ENCODE data around the gene BRICD5. TPM values are rescaled to one million over a fixed set of nuclear protein-coding genes. Genes with fewer than 3 reads are reported as not detected.

BRICD5 gene
- total RNA-seq, 8 experiments from 2014 or later = 1.1 to 15.1 (median 8.4) TPM

DNA sequence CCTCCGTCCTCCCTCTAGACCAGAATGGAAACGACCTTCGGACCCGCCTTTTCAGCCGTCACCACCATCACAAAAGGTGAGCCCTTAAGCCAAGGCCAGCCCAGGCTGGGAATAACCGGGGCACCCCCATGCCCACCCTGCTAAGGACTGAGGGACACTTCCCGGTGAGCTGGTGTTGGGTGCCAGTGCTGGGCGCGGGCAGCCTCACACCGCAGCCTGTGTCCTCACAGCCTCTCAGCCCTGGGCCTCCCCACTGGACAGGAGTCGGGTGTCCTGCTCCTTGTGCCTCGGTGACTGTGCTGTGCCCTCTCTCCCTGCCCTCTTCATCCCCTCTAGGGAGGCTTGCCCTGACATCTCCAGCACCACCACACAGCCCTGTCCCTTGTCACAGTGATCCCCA, 44.8 kb downstream of the BRICD5 start:
- H3K4me3 ChIP-seq = no peak overlapping the region
- no peak overlapping the region for H3K27ac ChIP-seq
- WGBS, 10 experiments = 89 to 100% (median 100%) methylated on average over 2 to 6 of the region's 12 CpGs; no CpG with 5 or more reads in 5 of the 10 experiments
- in situ Hi-C loops (cut with MboI; ENCODE audit: low pct_unique_long_range_greater_than_20kb in 2 of 9, low sequenced_read_pairs in 9 of 9, unreplicated experiment in 9 of 9) = no loop called here
- no peak for ATAC-seq (replicated peaks in 6 of 8)
- peaks cover under 1 to 6% of the 10 kb centered on the region in 2 donors for H3K4me1 ChIP-seq (replicated peaks in 1 of 2)

DNA sequence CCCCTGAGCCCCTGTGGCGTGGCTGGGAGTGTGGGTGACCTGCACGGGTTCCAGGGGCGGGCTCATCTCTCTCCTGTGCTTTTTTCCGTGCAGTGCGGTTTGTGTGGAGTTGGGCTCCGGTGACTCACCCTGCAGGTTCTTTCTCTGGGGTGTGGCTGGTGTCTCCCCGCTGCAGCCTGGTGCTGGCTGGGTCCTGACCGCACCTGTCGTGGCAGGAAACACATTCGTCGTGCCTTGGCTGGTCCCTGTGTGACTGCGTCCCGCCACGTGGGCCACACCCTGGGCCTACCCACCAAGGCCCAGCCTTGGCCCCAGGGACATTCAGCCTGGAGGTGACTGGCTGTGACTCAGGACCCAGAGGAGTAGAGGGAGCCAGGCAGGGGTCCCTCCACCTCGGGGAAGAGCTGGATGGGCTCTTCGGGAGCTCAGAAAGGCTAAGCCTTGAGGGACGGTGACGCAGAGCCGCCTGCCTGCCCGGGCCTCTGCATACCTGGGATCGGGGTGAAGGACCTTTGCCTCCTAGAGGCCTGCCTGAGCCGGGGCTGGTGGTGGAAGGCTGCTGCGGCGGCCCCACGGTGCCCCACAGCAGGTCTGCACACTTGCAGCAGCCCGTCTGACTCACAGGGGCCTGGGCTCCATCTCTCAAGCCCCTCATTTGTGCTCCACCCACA, 47.3 kb downstream of the BRICD5 start:
- Histone ChIP-seq H3K4me1 (replicated peaks in 1 of 2) (peaks cover 21 to 28% of the 10 kb centered on the region in 2 donors), H3K27ac (no peak overlapping the region), H3K4me3 (no peak overlapping the region)
- 93 to 95% methylated on average over 4 to 5 of the region's 26 CpGs; no CpG with 5 or more reads in 8 of the 10 experiments for WGBS, 10 experiments
- peak in 1 of 8 experiments; percentile 4 for ATAC-seq (replicated peaks in 6 of 8)
- in situ Hi-C loops (cut with MboI; ENCODE audit: low pct_unique_long_range_greater_than_20kb in 2 of 9, low sequenced_read_pairs in 9 of 9, unreplicated experiment in 9 of 9) = no loop called here

DNA sequence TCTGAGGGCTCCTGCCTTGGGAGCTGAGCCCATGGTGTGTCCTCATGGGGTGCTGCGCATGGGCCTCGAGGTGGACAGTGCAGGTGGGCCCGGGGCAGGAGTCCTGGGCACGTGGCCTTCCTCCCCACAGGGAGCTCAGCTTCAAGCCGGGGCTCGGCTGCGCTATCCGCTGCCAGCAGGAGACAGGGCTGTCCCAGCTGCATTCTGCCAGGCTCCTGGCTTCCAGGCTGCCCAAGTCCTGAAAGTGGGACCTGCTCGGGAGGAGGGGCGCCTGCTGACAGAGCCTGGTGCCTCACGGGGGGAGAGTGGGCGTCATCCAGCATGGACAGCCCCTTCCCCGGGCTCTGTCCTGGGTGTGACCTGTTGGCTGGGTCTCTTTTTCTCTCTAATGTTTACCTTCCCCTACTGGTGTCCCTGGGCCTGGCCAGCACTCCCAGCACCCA, 48.0 kb downstream of the BRICD5 start:
- in situ Hi-C loops (cut with MboI; ENCODE audit: low pct_unique_long_range_greater_than_20kb in 2 of 9, low sequenced_read_pairs in 9 of 9, unreplicated experiment in 9 of 9) = no loop called here
- WGBS, 10 experiments = 40 to 83% (median 80%) methylated on average over 1 to 6 of the region's 13 CpGs; no CpG with 5 or more reads in 7 of the 10 experiments
- Histone ChIP-seq H3K27ac (no peak overlapping the region), H3K4me1 (replicated peaks in 1 of 2) (peaks cover 21 to 28% of the 10 kb centered on the region in 2 donors), H3K4me3 (no peak overlapping the region)
- peak in 4 of 8 experiments; percentile 5 to 34 (median 12) for ATAC-seq (replicated peaks in 6 of 8)

DNA sequence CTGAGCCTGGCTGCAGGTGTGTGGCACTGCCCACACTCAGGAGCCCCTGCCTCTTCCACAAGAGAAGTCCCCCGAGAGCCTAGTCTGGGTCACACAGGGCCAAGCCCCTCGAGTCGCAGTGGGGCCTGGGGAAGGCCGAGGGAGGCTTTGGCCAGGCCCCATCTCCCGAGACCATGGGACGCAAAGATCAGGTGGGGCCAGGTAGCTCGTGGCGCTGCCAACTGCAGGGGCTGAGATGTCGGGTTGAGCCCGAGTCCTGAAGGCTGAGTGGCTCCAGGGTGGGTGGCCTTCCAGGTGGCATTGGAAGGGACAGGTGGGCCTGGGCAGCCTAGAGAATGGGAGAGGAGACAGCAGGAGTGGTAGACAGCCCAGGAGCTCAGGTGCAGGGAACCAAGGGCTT, 48.8 kb downstream of the BRICD5 start:
- H3K4me3 ChIP-seq = no peak overlapping the region
- H3K27ac ChIP-seq = no peak overlapping the region
- 100% methylated on average over 1 of the region's 10 CpGs; no CpG with 5 or more reads in 8 of the 10 experiments for WGBS, 10 experiments
- ATAC-seq (replicated peaks in 6 of 8) = no peak
- in situ Hi-C loops (cut with MboI; ENCODE audit: low pct_unique_long_range_greater_than_20kb in 2 of 9, low sequenced_read_pairs in 9 of 9, unreplicated experiment in 9 of 9) = no loop called here
- H3K4me1 ChIP-seq (replicated peaks in 1 of 2) = peaks cover 21 to 29% of the 10 kb centered on the region in 2 donors

GRCh38 chr16:2160915-2161551, 49.6 kb downstream of the BRICD5 start:
- in situ Hi-C loops (cut with MboI; ENCODE audit: low pct_unique_long_range_greater_than_20kb in 2 of 9, low sequenced_read_pairs in 9 of 9, unreplicated experiment in 9 of 9) = no loop called here
- Histone ChIP-seq H3K4me1 (replicated peaks in 1 of 2) (peaks cover 21 to 32% of the 10 kb centered on the region in 2 donors), H3K27ac (peak overlapping the region in 1 of 2 donors; percentile 35), H3K4me3 (no peak overlapping the region)
- ATAC-seq (replicated peaks in 6 of 8) = peak in 6 of 8 experiments; percentile 8 to 44 (median 22)
- no CpG with 5 or more reads among the region's 20 CpGs for WGBS, 10 experiments

Other genes with a start within 250 kb of the BRICD5 start
- gene RPS2, start 246.0 kb downstream of the BRICD5 start, total RNA-seq = 1,000 to 10,000 TPM; 1,718 to 3,761 (median 2,257) TPM
- gene RNF151, start 244.0 kb downstream of the BRICD5 start, total RNA-seq = under 1 TPM in 1 of 8 experiments, not detected in 7; 0.16 TPM
- 10 to 100 TPM; 18.4 to 55.5 (median 31.7) TPM for gene TBL3, start 238.8 kb downstream of the BRICD5 start, total RNA-seq
- gene NOXO1, start 229.4 kb downstream of the BRICD5 start, total RNA-seq = under 1 TPM in 4 of 8 experiments, not detected in 4; 0.21 to 0.73 (median 0.26) TPM
- 10 to 100 TPM; 14.4 to 37.3 (median 25.2) TPM for gene GFER, start 226.7 kb downstream of the BRICD5 start, total RNA-seq
- 10 to 100 TPM in 5 of 8 experiments, 1 to 10 TPM in 2, under 1 TPM in 1; 0.36 to 54.5 (median 18.2) TPM for gene SYNGR3, start 220.9 kb downstream of the BRICD5 start, total RNA-seq
- 10 to 100 TPM; 17.6 to 49.1 (median 27.6) TPM for gene ZNF598, start 201.0 kb downstream of the BRICD5 start, total RNA-seq
- gene NPW, start 191.1 kb downstream of the BRICD5 start, total RNA-seq = 1 to 10 TPM in 2 of 8 experiments, under 1 TPM in 3, not detected in 3; 0.27 to 1.7 (median 0.92) TPM
- gene NHERF2, start 184.0 kb downstream of the BRICD5 start, total RNA-seq = 10 to 100 TPM in 4 of 8 experiments, 1 to 10 TPM in 4; 1.2 to 27.4 (median 7.8) TPM
- gene NTHL1, start 163.0 kb downstream of the BRICD5 start, total RNA-seq = 10 to 100 TPM; 13.0 to 28.3 (median 18.8) TPM
- 100 to 1,000 TPM in 1 of 8 experiments, 10 to 100 TPM in 7; 28.1 to 102 (median 53.2) TPM for gene TSC2, start 162.9 kb downstream of the BRICD5 start, total RNA-seq
- 100 to 1,000 TPM in 1 of 8 experiments, 10 to 100 TPM in 7; 27.9 to 123 (median 58.3) TPM for gene PKD1, start 75.0 kb downstream of the BRICD5 start, total RNA-seq
- gene RAB26, start 62.2 kb downstream of the BRICD5 start, total RNA-seq = 10 to 100 TPM in 2 of 8 experiments, 1 to 10 TPM in 6; 3.3 to 22.2 (median 5.2) TPM
- 10 to 100 TPM; 20.7 to 82.2 (median 33.3) TPM for gene TRAF7, start 55.1 kb downstream of the BRICD5 start, total RNA-seq
- gene CASKIN1, start 14.3 kb downstream of the BRICD5 start, total RNA-seq = 10 to 100 TPM in 1 of 8 experiments, 1 to 10 TPM in 6, under 1 TPM in 1; 0.61 to 12.2 (median 6.0) TPM
- gene MLST8, start 5.4 kb downstream of the BRICD5 start, total RNA-seq = 10 to 100 TPM; 25.9 to 59.8 (median 38.7) TPM
- 10 to 100 TPM in 4 of 8 experiments, 1 to 10 TPM in 4; 6.5 to 14.9 (median 9.9) TPM for gene PGP, start 4.0 kb upstream of the BRICD5 start, total RNA-seq
- 10 to 100 TPM; 15.4 to 32.4 (median 23.1) TPM for gene E4F1, start 12.7 kb upstream of the BRICD5 start, total RNA-seq
- gene DNASE1L2, start 25.6 kb upstream of the BRICD5 start, total RNA-seq = 1 to 10 TPM in 6 of 8 experiments, under 1 TPM in 2; 0.61 to 3.0 (median 1.2) TPM
- 10 to 100 TPM; 26.6 to 56.4 (median 32.6) TPM for gene ECI1, start 40.7 kb upstream of the BRICD5 start, total RNA-seq
- gene RNPS1, start 57.3 kb upstream of the BRICD5 start, total RNA-seq = 100 to 1,000 TPM; 108 to 257 (median 163) TPM
- 10 to 100 TPM in 6 of 8 experiments, 1 to 10 TPM in 2; 2.1 to 41.4 (median 23.3) TPM for gene ABCA3, start 129.9 kb upstream of the BRICD5 start, total RNA-seq
- gene CCNF, start 218.6 kb upstream of the BRICD5 start, total RNA-seq = 10 to 100 TPM in 3 of 8 experiments, 1 to 10 TPM in 5; 1.7 to 32.2 (median 6.8) TPM
- 10 to 100 TPM in 4 of 8 experiments, 1 to 10 TPM in 3, under 1 TPM in 1; 0.61 to 26.8 (median 10.0) TPM for gene TEDC2, start 249.2 kb upstream of the BRICD5 start, total RNA-seq